Ishikawa (cell line): ENCODE measurements around the gene GINS2.

ENCODE experiments used
- CEBPB ChIP-seq: IDR thresholded peaks from 2 replicates; pipeline ENCODE4 v1.6.1; 2012
- CREB1 ChIP-seq: IDR thresholded peaks from 2 replicates; pipeline ENCODE4 v1.6.1; 2012; ENCODE audit warnings: low read depth
- EGR1 ChIP-seq: IDR thresholded peaks from 2 replicates; pipeline ENCODE4 v1.6.1; 2012
- EP300 ChIP-seq: IDR thresholded peaks from 2 replicates; pipeline ENCODE4 v1.6.1; 2012; ENCODE audit warnings: borderline replicate concordance
- FOXM1 ChIP-seq: IDR thresholded peaks from 2 replicates; pipeline ENCODE4 v1.6.1; 2012; ENCODE audit warnings: low read depth, borderline replicate concordance
- NFIC ChIP-seq: IDR thresholded peaks from 2 replicates; pipeline ENCODE4 v1.6.1; 2012
- RAD21 ChIP-seq: IDR thresholded peaks from 2 replicates; pipeline ENCODE4 v1.6.1; 2012; ENCODE audit warnings: low read depth
- TAF1 ChIP-seq: IDR thresholded peaks from 2 replicates; pipeline ENCODE4 v1.6.1; 2012; ENCODE audit warnings: low read depth, mild to moderate bottlenecking
- TCF12 ChIP-seq: IDR thresholded peaks from 2 replicates; pipeline ENCODE4 v1.6.1; 2012; ENCODE audit warnings: low read depth
- TEAD4 ChIP-seq: IDR thresholded peaks from 2 replicates; pipeline ENCODE4 v1.6.1; 2012
- YY1 ChIP-seq: IDR thresholded peaks from 2 replicates; pipeline ENCODE4 v1.6.1; 2012; ENCODE audit warnings: low read depth
- TF ChIP-seq, protein P1 (sequence below): IDR thresholded peaks from 2 replicates; pipeline ENCODE4 v1.6.1; 2012
- TF ChIP-seq, protein P2 (sequence below): IDR thresholded peaks from 2 replicates; pipeline ENCODE4 v1.6.1; 2012
- TF ChIP-seq, protein P3 (sequence below): IDR thresholded peaks from 2 replicates; pipeline ENCODE4 v1.6.1; 2012; ENCODE audit warnings: low read depth, mild to moderate bottlenecking

DNA sequence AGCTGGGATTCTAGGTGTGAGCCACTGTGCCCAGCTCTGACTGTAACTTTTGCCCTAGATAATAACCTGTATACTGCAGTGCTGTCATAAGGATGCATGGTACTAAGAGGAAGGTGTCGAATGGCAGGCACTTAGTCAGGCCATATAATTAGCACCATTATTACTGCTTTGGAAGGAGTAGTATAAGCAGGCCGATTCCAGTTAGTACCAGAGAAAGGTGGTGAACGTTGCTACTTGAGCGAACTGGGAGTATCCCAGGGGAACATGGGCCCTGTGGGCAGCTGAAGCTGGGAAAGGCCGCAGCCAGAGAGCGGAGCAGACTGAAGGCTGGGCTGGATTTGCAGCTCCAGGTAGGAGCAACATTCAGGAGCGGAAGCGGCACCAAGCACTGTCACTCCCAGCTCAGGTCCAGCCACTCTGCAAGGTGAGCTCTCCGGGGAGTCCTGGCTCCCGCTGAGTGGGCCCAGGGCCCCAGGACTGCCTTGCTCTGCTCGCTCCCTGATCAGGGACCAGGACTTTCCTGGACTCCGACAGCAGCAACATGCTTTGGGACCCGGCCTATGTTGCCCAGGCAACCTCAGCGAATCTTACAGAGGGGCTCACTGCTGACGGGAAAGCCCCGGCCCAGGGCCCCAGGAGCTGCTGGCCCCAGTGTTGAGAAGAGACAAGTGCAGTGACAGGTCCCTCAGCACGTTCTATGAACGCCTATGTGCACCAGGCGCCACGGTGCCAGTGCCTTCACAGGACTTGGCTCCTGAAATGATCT lies 33.6 kb upstream of the GINS2 start:
- TF ChIP-seq RAD21 (no peak), CEBPB (no peak), TAF1 (no peak), TCF12 (no peak), YY1 (no peak), EP300 (no peak), TEAD4 (no peak), FOXM1 (no peak), EGR1 (no peak), NFIC (no peak), CREB1 (no peak)
- TF ChIP-seq, protein P1, sequence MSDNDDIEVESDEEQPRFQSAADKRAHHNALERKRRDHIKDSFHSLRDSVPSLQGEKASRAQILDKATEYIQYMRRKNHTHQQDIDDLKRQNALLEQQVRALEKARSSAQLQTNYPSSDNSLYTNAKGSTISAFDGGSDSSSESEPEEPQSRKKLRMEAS: no peak
- TF ChIP-seq, protein P2, sequence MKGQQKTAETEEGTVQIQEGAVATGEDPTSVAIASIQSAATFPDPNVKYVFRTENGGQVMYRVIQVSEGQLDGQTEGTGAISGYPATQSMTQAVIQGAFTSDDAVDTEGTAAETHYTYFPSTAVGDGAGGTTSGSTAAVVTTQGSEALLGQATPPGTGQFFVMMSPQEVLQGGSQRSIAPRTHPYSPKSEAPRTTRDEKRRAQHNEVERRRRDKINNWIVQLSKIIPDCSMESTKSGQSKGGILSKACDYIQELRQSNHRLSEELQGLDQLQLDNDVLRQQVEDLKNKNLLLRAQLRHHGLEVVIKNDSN: no peak
- TF ChIP-seq, protein P3, sequence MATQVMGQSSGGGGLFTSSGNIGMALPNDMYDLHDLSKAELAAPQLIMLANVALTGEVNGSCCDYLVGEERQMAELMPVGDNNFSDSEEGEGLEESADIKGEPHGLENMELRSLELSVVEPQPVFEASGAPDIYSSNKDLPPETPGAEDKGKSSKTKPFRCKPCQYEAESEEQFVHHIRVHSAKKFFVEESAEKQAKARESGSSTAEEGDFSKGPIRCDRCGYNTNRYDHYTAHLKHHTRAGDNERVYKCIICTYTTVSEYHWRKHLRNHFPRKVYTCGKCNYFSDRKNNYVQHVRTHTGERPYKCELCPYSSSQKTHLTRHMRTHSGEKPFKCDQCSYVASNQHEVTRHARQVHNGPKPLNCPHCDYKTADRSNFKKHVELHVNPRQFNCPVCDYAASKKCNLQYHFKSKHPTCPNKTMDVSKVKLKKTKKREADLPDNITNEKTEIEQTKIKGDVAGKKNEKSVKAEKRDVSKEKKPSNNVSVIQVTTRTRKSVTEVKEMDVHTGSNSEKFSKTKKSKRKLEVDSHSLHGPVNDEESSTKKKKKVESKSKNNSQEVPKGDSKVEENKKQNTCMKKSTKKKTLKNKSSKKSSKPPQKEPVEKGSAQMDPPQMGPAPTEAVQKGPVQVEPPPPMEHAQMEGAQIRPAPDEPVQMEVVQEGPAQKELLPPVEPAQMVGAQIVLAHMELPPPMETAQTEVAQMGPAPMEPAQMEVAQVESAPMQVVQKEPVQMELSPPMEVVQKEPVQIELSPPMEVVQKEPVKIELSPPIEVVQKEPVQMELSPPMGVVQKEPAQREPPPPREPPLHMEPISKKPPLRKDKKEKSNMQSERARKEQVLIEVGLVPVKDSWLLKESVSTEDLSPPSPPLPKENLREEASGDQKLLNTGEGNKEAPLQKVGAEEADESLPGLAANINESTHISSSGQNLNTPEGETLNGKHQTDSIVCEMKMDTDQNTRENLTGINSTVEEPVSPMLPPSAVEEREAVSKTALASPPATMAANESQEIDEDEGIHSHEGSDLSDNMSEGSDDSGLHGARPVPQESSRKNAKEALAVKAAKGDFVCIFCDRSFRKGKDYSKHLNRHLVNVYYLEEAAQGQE: no peak
